B cell (primary cell): ENCODE results near the gene GMPR. TPM values are rescaled to one million over a fixed set of nuclear protein-coding genes. Genes with fewer than 3 reads are reported as not detected.

ENCODE experiments used
- ATAC-seq: fragments of 200-7000 bp; cut with Tn5 transposase; one replicate; pipeline ENCODE4 v1.10.0; 2021; ENCODE audit warnings: low read depth, mild to moderate bottlenecking, moderate number of reproducible peaks, moderate library complexity
- CTCF ChIA-PET: fragments of 350-600 bp; sonication (Branson Sonifier 250); formaldehyde crosslinking; loops from one replicate; lab custom pipeline; 2021; ENCODE audit warnings: antibody characterized with exemption, inconsistent platforms; lab: Charles Lee
- POLR2A ChIA-PET: fragments of 350-600 bp; sonication (Branson Sonifier 250); formaldehyde crosslinking; loops from one replicate; lab custom pipeline; 2021; ENCODE audit warnings: antibody characterized with exemption; lab: Charles Lee
- DNase-seq: peaks from one replicate; pipeline ENCODE4 v3.0.0; 2013
- H2AFZ ChIP-seq: 2 replicates; pipeline ENCODE4 v1.6.1; 2012; ENCODE audit warnings: mild to moderate bottlenecking, low read depth, low read length; ENCODE audit not compliant: insufficient read depth, poor library complexity, severe bottlenecking
- H3K27ac ChIP-seq, 2 donors: 1 replicate in 1 of 2; 2 replicates in 1 of 2; pipeline ENCODE4 v1.5.1; 2012 to 2013; ENCODE audit warnings: low read length in 2 of 2, mild to moderate bottlenecking in 2 of 2, moderate library complexity in 1 of 2
- H3K27me3 ChIP-seq, 4 experiments: fragments of 200-600 bp in 1 of 4; sonication (generic) in 1 of 4; replicated peaks in 1 of 4; 1 replicate in 2 of 4; 2 replicates in 2 of 4; pipeline versions ENCODE4 v1.6.1 to v1.7.0; 2013 to 2016; ENCODE audit warnings: low read length in 3 of 4, mild to moderate bottlenecking in 2 of 4, mixed read lengths in 1 of 4, moderate library complexity in 1 of 4; ENCODE audit not compliant: insufficient read depth in 4 of 4, control insufficient read depth in 3 of 4; ENCODE audit errors: control extremely low read depth in 1 of 4
- H3K36me3 ChIP-seq, 2 experiments: replicated peaks in 1 of 2; 1 replicate in 1 of 2; 2 replicates in 1 of 2; pipeline versions ENCODE4 v1.6.1 to v1.7.1; 2013; ENCODE audit warnings: low read length in 1 of 2; ENCODE audit not compliant: insufficient read depth in 2 of 2, control insufficient read depth in 1 of 2; ENCODE audit errors: control extremely low read depth in 1 of 2, extremely low read depth in 1 of 2
- H3K4me1 ChIP-seq, 2 donors: fragments of 200-600 bp in 1 of 2; sonication (generic) in 1 of 2; 1 replicate in 1 of 2; 2 replicates in 1 of 2; pipeline versions ENCODE4 v1.5.1 to v1.6.1; 2013 to 2017; ENCODE audit warnings: low read length in 2 of 2; ENCODE audit not compliant: control insufficient read depth in 2 of 2, insufficient read depth in 2 of 2
- H3K4me2 ChIP-seq: replicated peaks from 2 replicates; pipeline ENCODE3; 2012; ENCODE audit warnings: mild to moderate bottlenecking, low read depth, low read length; ENCODE audit not compliant: poor library complexity, severe bottlenecking
- H3K4me3 ChIP-seq, 5 experiments: fragments of 200-600 bp in 1 of 5; sonication (generic) in 1 of 5; 1 replicate in 3 of 5; 2 replicates in 2 of 5; pipeline versions ENCODE4 v1.5.1 to v1.7.0; 2011 to 2016; ENCODE audit warnings: low read length in 4 of 5, mild to moderate bottlenecking in 4 of 5, low read depth in 2 of 5, control low read depth in 1 of 5, moderate library complexity in 1 of 5; ENCODE audit not compliant: insufficient read depth in 1 of 5; ENCODE audit errors: control extremely low read depth in 1 of 5, extremely low read depth in 1 of 5
- H3K79me2 ChIP-seq: fragments of 200-600 bp; sonication (generic); one replicate; pipeline ENCODE4 v1.6.0; 2016; ENCODE audit warnings: low read length; ENCODE audit not compliant: control insufficient read depth, insufficient read depth
- H3K9ac ChIP-seq: fragments of 200-600 bp; sonication (generic); 2 replicates; pipeline ENCODE4 v1.6.1; 2017; ENCODE audit warnings: mild to moderate bottlenecking, low read length, moderate library complexity
- H3K9me3 ChIP-seq, 3 donors: one replicate each; pipeline versions ENCODE4 v1.6.1 to v1.7.1; 2013; ENCODE audit warnings: low read length in 2 of 3; ENCODE audit not compliant: control insufficient read depth in 2 of 3, insufficient read depth in 1 of 3; ENCODE audit errors: control extremely low read depth in 1 of 3
- H4K20me1 ChIP-seq: 2 replicates; pipeline ENCODE4 v1.6.0; 2012; ENCODE audit warnings: mild to moderate bottlenecking, low read length; ENCODE audit not compliant: insufficient read depth, control insufficient read depth, poor library complexity, severe bottlenecking
- H3K27ac Mint-ChIP-seq: one replicate; pipeline ENCODE4 v1.8.0; 2021; ENCODE audit warnings: mixed read lengths
- H3K27me3 Mint-ChIP-seq: one replicate; pipeline ENCODE4 v1.8.0; 2021; ENCODE audit warnings: mixed read lengths
- H3K4me1 Mint-ChIP-seq: one replicate; pipeline ENCODE4 v1.8.0; 2021; ENCODE audit warnings: mixed read lengths
- H3K4me3 Mint-ChIP-seq: one replicate; pipeline ENCODE4 v1.8.0; 2021; ENCODE audit warnings: mixed read lengths
- H3K9me3 Mint-ChIP-seq: one replicate; pipeline ENCODE4 v1.8.0; 2022; ENCODE audit warnings: mixed read lengths; ENCODE audit not compliant: insufficient read depth
- CTCF ChIP-seq: fragments of 200-600 bp; IDR thresholded peaks from one replicate; pipeline ENCODE4 v1.8.0; 2022; ENCODE audit warnings: antibody characterized with exemption, mild to moderate bottlenecking
- EZH2 ChIP-seq: IDR thresholded peaks from 2 replicates; pipeline ENCODE4 v1.6.1; 2012; ENCODE audit warnings: borderline replicate concordance, low read depth, mild to moderate bottlenecking, moderate library complexity, low read length; ENCODE audit not compliant: insufficient read depth, poor library complexity, severe bottlenecking
- WGBS: methylation state at CpG from one replicate; pipeline ENCODE4 v1.1.5; 2013; ENCODE audit warnings: missing lambda C conversion rate; ENCODE audit not compliant: insufficient coverage; 5-methylcytosine and 5-hydroxymethylcytosine counted together
- intact Hi-C: fragments of 100-400 bp; cut with micrococcal nuclease; formaldehyde crosslinking; loops from one replicate; pipeline ENCODE4 v1.10.0; 2022
- polyA plus RNA-seq: library from polyadenylated mRNA; depleted of rRNA; stranded (reverse); fragments of >200 nt; gene quantifications from 2 replicates; pipeline ENCODE4 v1.2.3, GENCODE V29; 2012
- total RNA-seq, 2 donors: library from RNA; stranded (reverse); fragments of 120-200 nt in 1 of 2; gene quantifications; 1 replicate in 1 of 2; 2 replicates in 1 of 2; pipeline versions ENCODE4 v1.2.3 to v1.2.4, GENCODE V29; 2013 to 2022

The GMPR gene
- total and polyA plus RNA-seq, 2 donors (not counting 1 experiment from before 2014, with no cell fraction given), result 0.82 TPM; not detected in 1

- Histone ChIP-seq H3K4me1 (no peaks in the 10 kb centered on the region), H2AFZ (no peak overlapping the region), H4K20me1 (no peaks in the 10 kb centered on the region), H3K4me3 (no peak overlapping the region), H3K4me2 (no peak overlapping the region), H3K9ac (no peak overlapping the region), H3K27me3 (peaks cover 0 to 4% (median 0%) of the 10 kb centered on the region in 4 experiments), H3K9me3 (no peaks in the 10 kb centered on the region), H3K36me3 (no peaks in the 10 kb centered on the region), H3K27ac (no peak overlapping the region), H3K79me2 (no peaks in the 10 kb centered on the region)
- intact Hi-C loops, result no loop called here
- ChIA-PET POLR2A (no interaction called here), CTCF (no interaction called here)
- no peaks in the 10 kb centered on the region for H3K4me1 Mint-ChIP-seq
- H3K27me3 Mint-ChIP-seq, result peaks cover 18% of the 10 kb centered on the region
- no peak overlapping the region for H3K27ac Mint-ChIP-seq
- ATAC-seq, result no peak
- no peak for DNase-seq
- H3K9me3 Mint-ChIP-seq, result no peaks in the 10 kb centered on the region
- WGBS, result 100% methylated on average over 4 of the region's 5 CpGs
- TF ChIP-seq EZH2, result no peak
- TF ChIP-seq CTCF, result no peak
- H3K4me3 Mint-ChIP-seq, result no peak overlapping the region
Measured at GRCh38 chr6:16279243-16279642, 40.9 kb downstream of the GMPR start.

DNA sequence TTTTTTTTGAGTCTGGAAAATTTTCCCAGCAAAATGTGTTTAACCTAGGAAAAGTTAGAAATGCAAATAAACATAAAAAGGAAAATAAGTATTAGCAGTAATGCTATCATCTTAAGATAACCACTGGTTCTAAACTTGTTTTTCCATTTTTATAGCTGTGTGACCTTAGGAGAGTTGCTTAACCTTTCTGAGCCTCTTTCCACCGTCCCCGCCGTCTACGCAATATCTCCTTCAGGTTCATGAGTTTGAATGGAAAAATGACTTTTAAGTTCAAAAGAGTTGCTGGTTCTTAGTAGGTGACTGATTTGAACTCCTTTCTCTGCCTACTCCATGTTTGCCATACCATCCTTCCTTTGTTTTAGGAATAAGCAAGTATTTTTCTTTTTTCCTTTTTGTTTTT, 44.0 kb downstream of the GMPR start:
- Histone ChIP-seq H3K9ac (no peak overlapping the region), H3K4me2 (no peak overlapping the region), H3K36me3 (no peaks in the 10 kb centered on the region), H3K79me2 (no peaks in the 10 kb centered on the region), H4K20me1 (no peaks in the 10 kb centered on the region), H3K9me3 (no peaks in the 10 kb centered on the region), H2AFZ (no peak overlapping the region), H3K4me3 (no peak overlapping the region), H3K4me1 (no peaks in the 10 kb centered on the region), H3K27me3 (peaks cover 0 to 4% (median 0%) of the 10 kb centered on the region in 4 experiments), H3K27ac (no peak overlapping the region)
- Mint-ChIP-seq H3K27ac (no peak overlapping the region), H3K27me3 (peaks cover 19% of the 10 kb centered on the region), H3K4me3 (no peak overlapping the region), H3K9me3 (no peaks in the 10 kb centered on the region), H3K4me1 (no peaks in the 10 kb centered on the region)
- ChIA-PET POLR2A (no interaction called here), CTCF (no interaction called here)
- DNase-seq (no peak), ATAC-seq (no peak)
- intact Hi-C loops, result no loop called here
- TF ChIP-seq EZH2 (no peak), CTCF (no peak)
- no CpG with 5 or more reads among the region's 4 CpGs for WGBS
